ENCODE results near the gene TNFRSF14.

GRCh38 chr1:2512862-2513421 lies 43.2 kb upstream of the TNFRSF14 start:
- no peak for TF ChIP-seq FOXA1 (IDR thresholded peaks at IDR 0.05)
- no peak for TF ChIP-seq SUZ12 (IDR thresholded peaks at IDR 0.05)
